ENCODE data around the gene HRAS.

GRCh38 chr11:504994-505344, 30.4 kb downstream of the HRAS start:
- TF ChIP-seq CTCF (CRISPR knock-in tag; IDR thresholded peaks at IDR 0.05) (no peak), SRSF9 (IDR thresholded peaks at IDR 0.05; ENCODE audit: borderline replicate concordance, insufficient read depth, low read depth, low read length, poor library complexity, severe bottlenecking) (no peak), SUZ12 (IDR thresholded peaks at IDR 0.05; ENCODE audit: low read depth, low read length) (no peak), POLR2AphosphoS5 (IDR thresholded peaks at IDR 0.05; ENCODE audit: low read depth, low read length) (no peak), MLXIP (CRISPR knock-in tag; IDR thresholded peaks at IDR 0.05; ENCODE audit: borderline replicate concordance) (no peak)
